Measurements from ENCODE around the gene NRG3.
A peak's percentile ranks its signal among the peaks of the same experiment; 100 is the strongest.

The NRG3 gene

DNA sequence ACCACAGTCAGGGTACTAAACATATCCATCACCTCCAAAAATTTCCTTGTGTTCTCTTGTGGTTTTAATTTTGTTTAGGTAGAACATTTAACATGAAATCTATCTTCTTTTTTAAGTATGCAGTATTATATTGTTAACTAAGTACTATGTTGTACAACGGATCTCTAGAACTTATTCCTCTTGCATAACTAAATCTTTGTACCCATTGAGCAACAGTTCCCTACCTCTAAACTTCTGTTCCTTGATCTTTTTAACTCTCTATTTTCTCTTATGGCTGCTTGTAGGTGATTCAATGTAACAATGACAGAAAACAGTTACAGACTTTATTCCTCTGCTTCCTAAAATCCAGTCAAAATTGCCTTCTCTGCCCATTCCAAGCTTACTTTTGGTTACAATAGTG, 9.9 kb downstream of the NRG3 start:
- no peak for DNase-seq (ENCODE audit: low read depth in 2 of 2)

DNA sequence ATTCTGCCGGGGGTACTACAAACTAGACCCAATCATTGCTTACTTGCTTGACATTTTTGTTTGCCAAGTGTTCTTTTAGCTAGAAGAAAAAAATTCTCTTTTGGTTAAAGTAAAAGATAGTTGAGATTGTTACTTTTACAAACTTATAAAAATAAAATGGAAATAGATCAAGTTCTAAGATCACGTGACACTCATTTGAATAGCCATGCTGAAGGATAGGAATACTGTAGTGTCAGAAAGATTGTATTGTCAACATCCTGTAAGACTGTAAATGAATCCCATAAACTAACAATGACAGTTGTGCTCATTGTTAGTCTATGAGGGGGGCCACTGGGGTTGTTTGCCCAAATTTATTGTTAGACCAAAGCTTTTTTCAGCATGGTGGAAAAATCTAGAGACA, 10.5 kb downstream of the NRG3 start:
- no peak for DNase-seq (ENCODE audit: low read depth in 2 of 2)

DNA sequence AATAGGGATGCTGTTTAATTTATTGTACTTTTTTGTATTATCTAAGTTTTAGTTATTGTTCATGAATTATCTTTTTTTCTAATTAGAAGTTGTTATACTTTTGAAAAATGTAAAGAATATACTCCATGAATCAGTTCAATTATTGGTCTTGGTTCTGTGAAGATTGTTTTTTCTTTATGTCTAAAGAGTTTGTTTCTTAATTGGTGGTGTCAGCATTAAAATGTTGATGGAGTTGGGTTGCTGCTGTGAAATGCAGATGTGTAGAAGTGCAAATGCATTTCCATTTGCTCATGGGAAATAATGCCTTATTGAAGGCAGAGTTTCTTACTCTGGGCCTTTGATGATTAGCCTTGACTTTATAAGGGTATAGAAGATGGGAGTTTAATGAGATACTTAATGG, 11.9 kb downstream of the NRG3 start:
- DNase-seq (ENCODE audit: low read depth in 2 of 2): no peak

DNA sequence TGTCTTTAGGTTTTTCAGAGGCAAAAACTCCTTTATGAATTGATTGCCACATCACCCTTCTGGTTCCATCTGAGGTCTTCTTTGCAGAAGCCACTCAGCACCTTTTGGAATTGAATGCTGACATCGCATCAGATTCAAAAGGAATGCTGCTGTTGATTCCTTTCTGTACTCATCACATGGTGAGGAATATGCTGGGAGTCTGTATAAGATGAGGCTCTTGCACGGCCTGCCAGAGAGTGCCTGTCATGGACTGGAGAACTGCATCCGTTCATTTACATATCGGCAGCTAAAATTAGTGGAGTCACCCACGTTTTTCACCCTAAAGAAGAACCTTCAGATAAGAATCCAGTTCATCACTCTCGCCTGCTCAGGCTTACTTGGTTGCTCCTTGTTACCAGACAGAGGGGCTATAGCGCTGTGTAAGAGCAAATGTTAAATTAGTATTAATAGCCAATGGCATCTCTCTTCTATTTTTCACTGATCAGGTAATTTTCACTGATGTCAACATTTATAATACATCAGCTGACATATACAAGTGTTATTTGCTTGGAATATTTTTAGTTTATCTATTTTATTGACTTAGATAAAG, 14.3 kb downstream of the NRG3 start:
- DNase-seq (ENCODE audit: low read depth in 2 of 2): no peak

DNA sequence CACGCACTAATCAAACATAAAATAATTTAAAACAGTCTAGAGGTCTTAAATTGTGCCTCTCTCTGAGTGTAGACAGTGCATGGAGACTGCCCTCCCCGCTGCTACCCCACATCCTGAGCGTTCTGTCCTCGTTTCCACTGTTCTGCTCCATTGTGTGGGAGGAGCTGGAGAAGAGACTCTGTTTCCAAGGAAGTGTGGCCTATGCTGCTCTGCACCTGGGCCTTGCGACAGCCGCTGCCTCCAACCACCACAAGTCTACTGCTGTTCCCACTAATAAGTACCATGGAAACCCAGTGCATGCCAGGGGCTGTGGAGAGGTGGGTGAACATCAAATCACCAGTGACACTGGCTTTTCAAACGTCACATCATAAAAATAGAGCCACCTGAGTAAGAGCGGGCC, 19.6 kb downstream of the NRG3 start:
- no peak for DNase-seq (ENCODE audit: low read depth in 2 of 2)

DNA sequence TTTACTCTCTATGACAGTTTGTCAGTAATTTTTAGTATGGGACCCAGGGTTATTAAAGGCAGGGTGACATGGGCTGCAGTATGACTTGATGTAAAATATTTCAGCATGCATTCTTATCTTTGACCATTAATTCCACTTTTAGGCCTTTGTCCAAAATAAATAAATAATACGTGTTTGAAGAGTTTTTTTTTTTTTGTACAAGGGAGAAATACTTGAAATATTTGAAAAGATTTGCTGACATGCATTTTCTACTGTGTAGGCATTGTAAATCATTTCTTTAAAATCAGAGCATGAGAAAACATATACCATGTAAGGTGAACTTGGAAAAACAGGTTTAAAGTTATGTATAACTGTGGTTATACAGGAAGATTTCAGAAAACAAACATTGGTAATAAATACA, 23.5 kb downstream of the NRG3 start:
- no peak for DNase-seq (ENCODE audit: low read depth in 2 of 2)

DNA sequence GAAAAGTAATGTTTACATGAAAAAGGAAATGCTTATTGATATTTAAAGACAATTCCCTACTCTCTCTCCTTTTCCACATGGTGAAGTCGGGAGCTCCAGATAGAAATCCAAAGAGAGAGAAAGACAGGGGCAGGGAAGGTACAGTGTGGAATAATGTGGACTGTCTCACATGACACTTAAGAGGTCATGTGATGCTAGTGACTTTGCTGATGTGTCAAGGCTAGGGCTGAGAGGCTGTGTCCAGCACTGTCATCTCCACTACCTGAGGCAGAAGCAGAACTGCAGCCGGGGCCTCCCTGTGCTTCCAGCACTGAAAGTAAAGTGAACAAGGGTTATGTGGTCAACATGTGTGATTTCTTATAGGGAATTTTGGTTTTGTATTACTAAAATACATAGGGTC, 26.0 kb downstream of the NRG3 start:
- no peak for DNase-seq (ENCODE audit: low read depth in 2 of 2)

DNA sequence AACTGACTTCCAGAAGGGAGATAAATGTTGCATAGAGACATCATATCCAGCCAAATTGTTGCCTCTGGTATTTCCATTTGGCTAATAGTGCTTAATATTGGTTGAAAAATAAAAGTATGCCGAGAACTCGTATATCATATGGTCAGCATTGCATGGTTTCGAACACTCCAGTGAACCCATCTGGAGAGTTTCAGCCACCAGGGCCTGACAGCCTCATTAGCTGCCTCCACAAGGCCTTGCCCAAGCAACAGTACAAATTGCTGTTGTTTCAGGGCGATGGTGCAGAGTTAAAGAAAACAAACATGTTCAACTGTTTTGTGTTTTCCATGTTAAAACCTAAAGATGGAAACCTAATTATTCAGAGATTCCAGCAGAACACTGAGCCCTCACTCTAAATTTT, 28.5 kb downstream of the NRG3 start:
- DNase-seq (ENCODE audit: low read depth in 2 of 2): no peak

DNA sequence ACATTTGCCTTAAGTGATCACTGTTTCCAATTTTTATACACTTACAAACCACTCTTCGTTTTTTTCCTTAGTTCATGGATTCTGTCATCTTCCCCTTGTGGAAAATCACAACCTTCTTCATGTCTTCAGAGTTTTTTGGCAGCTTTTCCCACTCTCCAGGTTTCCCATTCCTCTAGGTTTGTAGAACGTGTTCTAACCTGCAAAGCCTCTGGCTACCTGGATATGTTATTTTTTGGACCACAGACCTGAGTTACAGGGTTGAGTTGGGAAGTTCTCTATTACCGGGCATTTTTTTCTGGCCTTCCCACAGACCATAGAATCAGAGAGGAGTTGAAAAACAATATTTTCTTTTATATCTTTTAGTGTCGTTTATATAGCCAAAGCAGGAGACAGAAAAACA, 30.2 kb downstream of the NRG3 start:
- DNase-seq (ENCODE audit: low read depth in 2 of 2): no peak

DNA sequence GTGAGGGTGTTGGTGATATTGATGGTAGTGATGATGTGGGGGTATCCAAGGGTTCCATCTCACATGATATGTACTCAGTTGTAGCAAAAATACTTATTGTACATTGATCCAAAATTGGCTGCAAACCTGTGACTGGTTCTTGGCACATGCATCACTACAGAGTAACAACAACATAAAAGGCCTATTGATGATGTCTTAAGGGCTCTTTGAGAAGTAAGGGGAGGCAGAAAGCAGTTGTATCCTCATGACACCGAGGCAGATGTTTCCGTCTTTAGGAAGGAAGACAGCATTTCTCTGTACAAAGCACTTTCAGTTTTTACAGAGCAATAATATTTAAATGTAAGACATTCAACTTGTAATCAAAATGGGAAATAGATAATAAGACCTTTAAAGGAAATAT, 34.5 kb downstream of the NRG3 start:
- DNase-seq (ENCODE audit: low read depth in 2 of 2): no peak

DNA sequence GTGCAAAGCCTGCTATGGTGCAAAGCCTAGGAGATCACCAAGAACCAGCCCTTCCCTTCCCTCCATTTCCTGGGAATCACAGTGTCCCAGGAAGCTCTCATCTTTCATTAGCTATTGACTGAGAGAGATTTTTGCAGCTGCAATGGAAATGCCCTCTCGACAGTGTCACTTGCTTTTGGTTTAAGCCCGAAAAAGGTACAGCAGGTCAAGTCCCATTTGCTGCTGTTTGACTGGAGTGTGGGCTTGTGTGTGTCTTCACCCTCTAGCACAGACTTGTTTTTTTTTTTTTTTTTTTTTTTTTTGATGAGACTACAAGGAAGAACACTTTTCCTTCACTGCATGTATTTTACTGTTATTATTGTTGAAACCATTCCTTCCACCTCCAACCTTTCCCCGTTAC, 36.3 kb downstream of the NRG3 start:
- DNase-seq (ENCODE audit: low read depth in 2 of 2): no peak

DNA sequence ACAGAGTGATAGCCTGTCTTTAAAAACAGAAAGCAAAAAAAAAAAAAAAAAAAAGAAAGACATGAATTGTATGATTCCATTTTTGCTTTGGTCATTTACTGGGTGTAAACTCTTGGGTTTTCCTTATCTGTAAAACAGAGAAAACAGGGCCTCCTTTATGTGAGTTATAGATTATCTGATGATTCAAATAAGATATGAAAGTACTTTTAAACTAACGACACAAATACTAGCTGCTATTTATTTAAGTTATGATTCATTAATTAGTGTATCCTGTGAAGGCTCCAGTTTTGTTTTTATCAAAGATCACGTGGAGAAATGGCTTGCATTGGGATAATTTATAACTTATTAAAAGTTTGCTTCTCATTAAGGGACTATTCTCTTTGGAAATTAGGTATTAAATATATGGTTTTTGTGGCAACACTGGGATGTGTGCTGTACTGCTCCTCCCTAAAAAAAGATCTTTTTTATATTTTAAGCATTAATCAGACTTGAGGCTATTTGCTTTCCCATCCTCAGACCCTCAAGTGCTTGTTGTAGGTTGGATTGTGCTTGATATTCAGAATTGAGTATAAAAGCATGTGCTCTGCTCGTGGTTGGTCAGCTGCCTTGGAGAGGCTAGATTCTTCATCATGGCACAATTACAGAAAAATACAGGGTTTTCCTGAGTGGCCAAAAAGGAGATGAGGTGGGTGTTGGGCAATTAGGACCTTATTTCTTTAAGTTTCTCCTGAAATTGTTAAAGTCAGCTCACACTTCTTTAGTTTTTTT, 39.9 kb downstream of the NRG3 start:
- DNase-seq (ENCODE audit: low read depth in 2 of 2): no peak

DNA sequence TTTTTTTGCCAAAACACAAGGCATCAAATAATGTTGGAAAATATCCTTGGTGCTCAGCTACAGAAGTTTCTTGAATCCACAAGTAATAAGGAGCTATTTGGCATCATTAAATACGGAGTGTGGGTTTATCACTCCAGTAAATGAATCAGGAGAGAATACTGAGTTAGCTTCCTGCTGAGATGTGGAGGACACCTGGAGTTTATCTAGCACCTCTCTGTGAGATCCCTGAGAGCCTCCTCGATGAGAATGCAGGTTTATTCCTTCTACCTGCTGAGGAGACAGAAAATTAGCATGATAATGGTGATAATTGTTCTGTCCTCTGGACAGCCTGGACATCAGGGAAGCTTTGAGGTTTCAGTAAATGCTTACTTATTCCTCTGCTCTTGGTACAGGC, 40.5 kb downstream of the NRG3 start:
- no peak for DNase-seq (ENCODE audit: low read depth in 2 of 2)

DNA sequence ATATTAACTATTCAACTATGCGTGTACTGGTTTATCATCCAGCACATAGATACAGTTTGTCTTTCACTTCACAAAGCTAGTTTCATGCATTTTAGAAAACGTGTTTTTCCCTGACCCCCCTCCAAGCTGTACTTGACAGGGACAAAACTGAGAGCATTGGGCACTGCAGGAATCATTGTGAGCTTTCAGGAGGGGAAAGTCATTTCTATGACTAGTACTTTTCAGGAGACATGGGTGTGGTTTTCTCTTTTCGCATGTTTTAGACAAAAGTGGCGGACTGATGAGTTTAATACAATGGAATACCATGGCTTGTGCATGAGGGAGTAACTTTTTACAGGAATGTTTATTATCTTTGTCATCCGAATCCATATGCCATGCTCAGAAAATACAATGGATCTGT, 42.7 kb downstream of the NRG3 start:
- no peak for DNase-seq (ENCODE audit: low read depth in 2 of 2)

DNA sequence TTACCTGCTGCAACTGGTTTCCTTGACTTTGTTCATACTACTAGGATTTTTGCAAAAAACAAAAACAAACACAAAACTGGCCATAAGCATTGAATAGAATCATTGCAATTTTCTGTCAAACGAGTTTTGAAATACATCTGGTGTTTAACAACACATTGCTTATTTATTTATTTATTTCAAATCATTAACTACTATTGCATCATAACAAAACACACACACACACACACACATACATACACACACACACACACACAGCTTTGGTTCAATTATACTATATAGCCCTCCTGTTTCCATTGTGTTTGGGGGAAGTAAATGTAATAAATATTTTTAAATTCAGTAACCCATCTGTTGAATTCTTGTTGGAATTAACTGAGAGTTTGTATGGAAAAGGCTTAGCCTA, 43.8 kb downstream of the NRG3 start:
- no peak for DNase-seq (ENCODE audit: low read depth in 2 of 2)

DNA sequence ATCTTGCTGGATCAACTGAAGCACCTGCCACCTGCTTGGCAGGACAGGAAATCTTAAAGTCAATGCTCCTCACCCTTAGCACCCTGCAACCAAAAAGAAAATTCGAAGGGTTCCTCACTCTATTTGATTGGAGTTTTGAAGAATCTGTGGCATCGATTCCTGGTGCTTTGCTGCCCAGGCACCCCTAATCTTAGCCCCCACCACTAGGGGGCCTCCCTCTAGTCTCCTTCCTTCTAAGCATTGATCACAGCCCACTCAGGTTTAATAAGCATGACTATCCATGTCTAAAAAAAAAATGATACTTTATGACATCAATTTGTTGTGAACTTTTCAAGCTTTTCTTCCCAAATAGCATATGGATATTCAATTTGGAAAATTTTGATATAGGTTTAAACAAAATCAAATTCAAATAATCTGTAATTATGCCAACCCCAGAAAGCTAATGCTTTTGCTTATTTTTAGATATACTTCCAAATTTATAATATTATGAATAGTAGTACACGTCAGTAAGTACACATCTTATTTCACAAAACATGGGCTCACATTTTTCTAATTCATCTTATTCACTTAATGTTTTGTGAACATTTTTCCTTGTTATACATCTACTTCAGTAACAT, 45.3 kb downstream of the NRG3 start:
- peak in 1 of 2 donors; percentile 0 for DNase-seq (ENCODE audit: low read depth in 2 of 2)

DNA sequence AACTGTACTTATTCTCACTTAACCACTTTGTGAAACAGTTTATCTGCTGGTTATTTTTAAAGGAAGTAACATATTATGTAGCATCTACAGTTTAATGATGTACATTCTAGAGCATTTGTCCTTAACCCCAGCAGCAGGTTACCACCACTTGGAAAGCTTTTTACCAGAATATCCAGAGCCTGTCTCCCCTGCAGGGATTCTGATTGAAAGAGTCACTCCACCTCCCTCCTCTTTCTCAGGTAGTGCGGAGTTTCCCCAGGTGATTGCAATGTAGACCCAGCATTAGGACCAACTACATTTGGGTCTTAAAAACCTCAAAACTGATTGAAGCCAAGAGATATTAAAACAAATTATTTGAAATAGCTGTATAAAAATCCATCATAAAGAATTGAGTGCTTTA, 53.1 kb downstream of the NRG3 start:
- DNase-seq (ENCODE audit: low read depth in 2 of 2): no peak

DNA sequence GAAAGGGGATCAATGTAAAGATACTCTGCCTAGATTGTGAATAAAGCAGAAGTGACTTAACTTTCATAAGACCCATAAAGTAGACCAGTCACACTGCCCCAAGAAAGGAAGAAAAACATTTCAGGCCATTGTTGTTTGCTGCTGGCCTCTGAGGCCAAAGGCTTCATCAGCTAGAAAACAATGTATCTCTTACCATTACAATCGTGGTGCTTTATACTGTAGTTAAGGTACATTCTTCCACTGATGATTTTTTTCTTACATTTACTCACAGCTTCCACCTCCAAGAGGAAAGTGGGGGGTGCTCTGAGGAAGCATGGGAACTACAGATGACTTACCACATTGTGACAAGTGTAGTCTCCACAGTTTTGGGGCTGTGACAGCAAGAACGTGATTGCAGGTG, 68.6 kb downstream of the NRG3 start:
- no peak for DNase-seq (ENCODE audit: low read depth in 2 of 2)

DNA sequence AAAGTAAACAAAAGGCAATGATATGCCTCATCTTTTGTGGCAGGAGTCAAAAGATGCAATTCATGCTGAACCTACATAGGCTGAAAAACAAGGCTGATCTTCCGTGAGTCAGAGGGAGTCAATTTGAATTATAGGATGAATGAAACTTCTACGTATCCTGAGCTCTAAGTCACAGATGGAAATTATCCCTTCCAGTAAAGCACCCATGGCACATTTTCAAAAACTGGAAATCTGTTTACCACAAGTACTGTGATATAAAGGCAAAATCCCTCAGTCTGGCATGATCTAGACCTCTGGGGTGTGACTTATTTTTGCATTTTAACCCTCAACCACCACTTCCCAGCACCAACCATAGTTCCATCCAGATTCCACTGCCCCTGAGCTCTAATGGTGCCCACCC, 69.6 kb downstream of the NRG3 start:
- DNase-seq (ENCODE audit: low read depth in 2 of 2): no peak

DNA sequence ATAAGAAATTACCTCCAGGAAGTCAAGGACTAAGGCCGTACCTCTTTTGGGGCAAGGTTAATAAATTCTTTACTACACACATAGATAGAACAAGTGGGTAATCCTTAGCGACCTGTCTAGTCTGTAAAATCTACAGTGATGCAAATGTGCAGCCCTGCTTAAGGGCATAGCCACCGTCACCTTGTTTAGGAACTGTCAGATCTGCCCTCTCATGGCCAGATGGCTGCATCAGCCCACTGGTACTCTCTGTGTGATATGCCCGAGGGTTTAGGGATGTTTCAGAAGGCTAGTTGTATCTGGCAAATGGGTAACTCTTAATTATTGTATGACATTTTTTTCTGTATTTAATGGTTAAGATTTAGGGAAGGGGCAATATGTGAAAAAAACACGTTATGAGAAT, 74.3 kb downstream of the NRG3 start:
- DNase-seq (ENCODE audit: low read depth in 2 of 2): no peak

DNA sequence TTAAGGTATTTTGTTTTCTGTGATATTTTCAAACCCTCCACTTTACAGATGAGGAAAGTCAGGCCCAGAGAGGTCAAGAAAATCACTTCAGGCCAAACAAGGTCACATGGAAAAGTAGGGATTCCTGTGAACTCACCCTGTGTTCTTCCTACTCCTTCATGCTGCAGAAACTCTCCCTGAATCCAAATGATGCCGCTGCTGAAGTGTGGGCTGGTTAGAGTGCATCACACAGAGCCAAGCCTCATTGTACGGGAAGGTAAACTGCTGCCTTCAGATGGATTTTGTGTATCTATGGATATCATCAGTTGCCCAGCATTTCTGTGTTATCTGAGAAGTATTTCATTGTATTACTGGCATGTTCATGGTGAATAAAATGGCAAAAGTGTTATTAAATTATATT, 75.4 kb downstream of the NRG3 start:
- DNase-seq (ENCODE audit: low read depth in 2 of 2): no peak

DNA sequence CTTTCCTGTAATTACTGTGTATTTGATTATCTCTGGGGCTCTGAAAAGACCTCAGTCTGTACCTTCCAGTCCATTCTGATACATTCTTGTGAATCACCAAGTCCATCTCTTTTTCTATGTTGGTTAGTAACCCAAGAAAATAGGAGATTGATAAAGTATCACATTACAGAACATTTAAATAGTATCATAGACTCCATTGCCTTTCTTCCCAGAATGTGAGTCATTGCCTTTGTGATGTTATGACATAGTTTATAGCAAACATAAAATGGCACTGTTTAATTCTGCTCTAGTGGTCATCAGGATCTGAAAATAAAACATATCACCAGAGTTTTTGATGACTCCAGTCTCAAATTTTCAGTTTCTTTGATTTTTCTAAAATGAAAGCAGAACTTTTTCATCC, 78.4 kb downstream of the NRG3 start:
- no peak for DNase-seq (ENCODE audit: low read depth in 2 of 2)

DNA sequence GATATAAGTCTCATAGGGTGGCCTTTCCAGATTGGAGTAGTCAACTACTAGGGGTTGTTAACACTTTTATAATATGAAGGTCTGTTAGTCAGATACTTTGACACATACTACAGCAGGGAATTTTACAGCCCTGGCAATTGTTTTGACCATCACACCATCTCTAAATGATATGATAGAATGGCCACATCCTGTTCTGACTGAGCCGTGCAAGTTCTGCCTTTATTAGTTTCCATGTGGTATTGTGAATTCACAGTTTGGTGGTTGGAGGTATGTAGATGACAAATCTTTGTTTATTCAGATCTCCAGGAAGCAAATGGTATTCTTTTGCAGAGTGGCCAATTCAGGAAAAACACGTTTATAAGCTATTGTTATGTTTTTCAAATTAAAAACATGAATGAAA, 83.0 kb downstream of the NRG3 start:
- no peak for DNase-seq (ENCODE audit: low read depth in 2 of 2)

DNA sequence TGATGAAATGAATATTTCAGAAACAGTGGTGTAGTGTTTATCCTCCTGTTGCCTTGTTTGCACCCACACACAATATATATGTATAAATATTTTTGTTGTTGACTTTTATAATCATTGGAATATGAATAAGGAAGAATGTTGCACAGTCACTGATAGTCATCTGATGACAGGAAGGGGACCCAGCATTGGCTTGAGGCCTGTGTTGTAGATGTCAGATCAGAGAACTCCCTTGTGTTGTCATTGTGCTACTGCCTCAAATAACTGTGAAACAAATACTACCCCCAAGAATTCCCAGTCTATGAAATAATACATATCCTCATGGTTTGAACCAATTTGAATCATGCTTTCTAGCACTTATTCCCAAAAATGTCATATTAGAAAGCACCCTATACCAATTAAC, 84.0 kb downstream of the NRG3 start:
- DNase-seq (ENCODE audit: low read depth in 2 of 2): no peak
